ENCODE measurements around the gene CDC42. TPM values are rescaled to one million over a fixed set of nuclear protein-coding genes. Genes with fewer than 3 reads are reported as not detected.
A peak's percentile ranks its signal among the peaks of the same experiment; 100 is the strongest.

The CDC42 gene
- polyA plus RNA-seq, 3 donors: 210 to 731 (median 606) TPM

- peaks cover 26 to 46% of the 10 kb centered on the region in 2 donors for H3K4me1 ChIP-seq (ENCODE audit: control insufficient read depth in 1 of 2, insufficient read depth in 2 of 2, low read length in 2 of 2)
- H3K9me3 Mint-ChIP-seq: peaks cover 0 to 3% (median 0%) of the 10 kb centered on the region in 7 donors
Measured at GRCh38 chr1:22024485-22025367, 27.8 kb upstream of the CDC42 start.

More at GRCh38 chr1:22024485-22025367, 27.8 kb upstream of the CDC42 start:
- H3K27me3 Mint-ChIP-seq (ENCODE audit: low read depth in 3 of 3): peaks cover 0 to 3% (median 2%) of the 10 kb centered on the region in 3 donors
- H2AFZ ChIP-seq (ENCODE audit: insufficient read depth, low read depth, low read length, poor library complexity, severe bottlenecking): peak overlapping the region; percentile 84
- no peaks in the 10 kb centered on the region for H3K36me3 ChIP-seq (replicated peaks in 1 of 2; ENCODE audit: control insufficient read depth in 1 of 2, insufficient read depth in 2 of 2, low read length in 2 of 2)
- peak overlapping the region; percentile 94 for H3K4me2 ChIP-seq (replicated peaks; ENCODE audit: extremely low read depth, low read length, poor library complexity, severe bottlenecking)
- no peaks in the 10 kb centered on the region for H4K20me1 ChIP-seq (ENCODE audit: insufficient read depth, low read length)
- peak overlapping the region; percentile 72 to 96 (median 93) for H3K4me3 ChIP-seq (replicated peaks in 1 of 3; ENCODE audit: low read depth in 2 of 3, low read length in 3 of 3)
- H3K27ac ChIP-seq (ENCODE audit: low read depth in 1 of 2, low read length in 2 of 2): peak overlapping the region; percentile 95 to 99
- H3K9me3 ChIP-seq (replicated peaks in 1 of 2; ENCODE audit: control insufficient read depth in 1 of 2, insufficient read depth in 1 of 2, low read length in 2 of 2): no peaks in the 10 kb centered on the region
- no peaks in the 10 kb centered on the region for H3K27me3 ChIP-seq (ENCODE audit: control insufficient read depth in 2 of 2, insufficient read depth in 2 of 2, low read length in 2 of 2)
- peak overlapping the region; percentile 91 to 98 (median 97) for H3K27ac Mint-ChIP-seq
- WGBS (ENCODE audit: insufficient coverage): under 1% methylated on average over 28 of the region's 33 CpGs
- peak overlapping the region; percentile 91 for H3K9ac ChIP-seq (ENCODE audit: insufficient read depth, low read length, poor library complexity, severe bottlenecking)
- H3K4me3 Mint-ChIP-seq: peak overlapping the region; percentile 95
- peaks cover 52% of the 10 kb centered on the region for H3K79me2 ChIP-seq (ENCODE audit: insufficient read depth, low read length)
- H3K4me1 Mint-ChIP-seq: peaks cover 34% of the 10 kb centered on the region
- peaks cover 4 to 6% of the 10 kb centered on the region in 2 donors for H3K36me3 Mint-ChIP-seq
- intact Hi-C loops (cut with micrococcal nuclease): loop anchor here (5.0 to 10.0 kb wide), 4 partner anchors 33 to 240 kb away; partner anchors contain the start of gene USP48 (in 1 of the 2)
- DNase-seq: peak; percentile 64 to 76 (median 71)
- TF ChIP-seq, protein P1, sequence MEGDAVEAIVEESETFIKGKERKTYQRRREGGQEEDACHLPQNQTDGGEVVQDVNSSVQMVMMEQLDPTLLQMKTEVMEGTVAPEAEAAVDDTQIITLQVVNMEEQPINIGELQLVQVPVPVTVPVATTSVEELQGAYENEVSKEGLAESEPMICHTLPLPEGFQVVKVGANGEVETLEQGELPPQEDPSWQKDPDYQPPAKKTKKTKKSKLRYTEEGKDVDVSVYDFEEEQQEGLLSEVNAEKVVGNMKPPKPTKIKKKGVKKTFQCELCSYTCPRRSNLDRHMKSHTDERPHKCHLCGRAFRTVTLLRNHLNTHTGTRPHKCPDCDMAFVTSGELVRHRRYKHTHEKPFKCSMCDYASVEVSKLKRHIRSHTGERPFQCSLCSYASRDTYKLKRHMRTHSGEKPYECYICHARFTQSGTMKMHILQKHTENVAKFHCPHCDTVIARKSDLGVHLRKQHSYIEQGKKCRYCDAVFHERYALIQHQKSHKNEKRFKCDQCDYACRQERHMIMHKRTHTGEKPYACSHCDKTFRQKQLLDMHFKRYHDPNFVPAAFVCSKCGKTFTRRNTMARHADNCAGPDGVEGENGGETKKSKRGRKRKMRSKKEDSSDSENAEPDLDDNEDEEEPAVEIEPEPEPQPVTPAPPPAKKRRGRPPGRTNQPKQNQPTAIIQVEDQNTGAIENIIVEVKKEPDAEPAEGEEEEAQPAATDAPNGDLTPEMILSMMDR (IDR thresholded peaks at IDR 0.05): no peak
